ENCODE results near the gene CTNNA1.
"Not testable (repeated sequence)": the region's sequence is repeated elsewhere in the genome, so short reads cannot be mapped to it uniquely, and the experiment has no call there.

CTNNA1 gene

GRCh38 chr5:138805096-138805495 is 51.9 kb downstream of the CTNNA1 start:
- DNase-seq (ENCODE audit: low spot score): no peak
- TF ChIP-seq CTCF (IDR thresholded peaks at IDR 0.05; ENCODE audit: extremely low read depth, missing control alignments): no peak

GRCh38 chr5:138807182-138807581 is 54.0 kb downstream of the CTNNA1 start:
- TF ChIP-seq CTCF (IDR thresholded peaks at IDR 0.05; ENCODE audit: extremely low read depth, missing control alignments): no peak
- no peak for DNase-seq (ENCODE audit: low spot score)

- TF ChIP-seq CTCF (IDR thresholded peaks at IDR 0.05; ENCODE audit: extremely low read depth, missing control alignments): no peak
- DNase-seq (ENCODE audit: low spot score): no peak
Measured at GRCh38 chr5:138809391-138809790, 56.2 kb downstream of the CTNNA1 start.

- not testable (repeated sequence) for DNase-seq (ENCODE audit: low spot score)
Measured at GRCh38 chr5:138810861-138811260, 57.6 kb downstream of the CTNNA1 start.

- DNase-seq (ENCODE audit: low spot score): no peak
- TF ChIP-seq CTCF (IDR thresholded peaks at IDR 0.05; ENCODE audit: extremely low read depth, missing control alignments): no peak
Measured at GRCh38 chr5:138815529-138815928, 62.3 kb downstream of the CTNNA1 start.

- DNase-seq (ENCODE audit: low spot score): no peak
- TF ChIP-seq CTCF (IDR thresholded peaks at IDR 0.05; ENCODE audit: extremely low read depth, missing control alignments): no peak
Measured at GRCh38 chr5:138817241-138817640, 64.0 kb downstream of the CTNNA1 start.

- DNase-seq (ENCODE audit: low spot score): no peak
- no peak for TF ChIP-seq CTCF (IDR thresholded peaks at IDR 0.05; ENCODE audit: extremely low read depth, missing control alignments)
Measured at GRCh38 chr5:138819081-138819480, 65.9 kb downstream of the CTNNA1 start.

GRCh38 chr5:138820695-138821094 is 67.5 kb downstream of the CTNNA1 start:
- TF ChIP-seq CTCF (IDR thresholded peaks at IDR 0.05; ENCODE audit: extremely low read depth, missing control alignments): no peak
- DNase-seq (ENCODE audit: low spot score): no peak
